Hematopoietic multipotent progenitor cell treated with erythropoietin and hydrocortisone succinate and interleukin-3 and kit ligand, for 6 days (in vitro differentiated cells): ENCODE measurements around the gene ATPAF1.
"Not testable (repeated sequence)": the region's sequence is repeated elsewhere in the genome, so short reads cannot be mapped to it uniquely, and the experiment has no call there.

ENCODE experiments used
- DNase-seq: peaks from one replicate; pipeline ENCODE4 v3.0.0-alpha.2; 2015

Gene ATPAF1, protein sequence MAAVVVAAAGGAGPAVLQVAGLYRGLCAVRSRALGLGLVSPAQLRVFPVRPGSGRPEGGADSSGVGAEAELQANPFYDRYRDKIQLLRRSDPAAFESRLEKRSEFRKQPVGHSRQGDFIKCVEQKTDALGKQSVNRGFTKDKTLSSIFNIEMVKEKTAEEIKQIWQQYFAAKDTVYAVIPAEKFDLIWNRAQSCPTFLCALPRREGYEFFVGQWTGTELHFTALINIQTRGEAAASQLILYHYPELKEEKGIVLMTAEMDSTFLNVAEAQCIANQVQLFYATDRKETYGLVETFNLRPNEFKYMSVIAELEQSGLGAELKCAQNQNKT

DNA sequence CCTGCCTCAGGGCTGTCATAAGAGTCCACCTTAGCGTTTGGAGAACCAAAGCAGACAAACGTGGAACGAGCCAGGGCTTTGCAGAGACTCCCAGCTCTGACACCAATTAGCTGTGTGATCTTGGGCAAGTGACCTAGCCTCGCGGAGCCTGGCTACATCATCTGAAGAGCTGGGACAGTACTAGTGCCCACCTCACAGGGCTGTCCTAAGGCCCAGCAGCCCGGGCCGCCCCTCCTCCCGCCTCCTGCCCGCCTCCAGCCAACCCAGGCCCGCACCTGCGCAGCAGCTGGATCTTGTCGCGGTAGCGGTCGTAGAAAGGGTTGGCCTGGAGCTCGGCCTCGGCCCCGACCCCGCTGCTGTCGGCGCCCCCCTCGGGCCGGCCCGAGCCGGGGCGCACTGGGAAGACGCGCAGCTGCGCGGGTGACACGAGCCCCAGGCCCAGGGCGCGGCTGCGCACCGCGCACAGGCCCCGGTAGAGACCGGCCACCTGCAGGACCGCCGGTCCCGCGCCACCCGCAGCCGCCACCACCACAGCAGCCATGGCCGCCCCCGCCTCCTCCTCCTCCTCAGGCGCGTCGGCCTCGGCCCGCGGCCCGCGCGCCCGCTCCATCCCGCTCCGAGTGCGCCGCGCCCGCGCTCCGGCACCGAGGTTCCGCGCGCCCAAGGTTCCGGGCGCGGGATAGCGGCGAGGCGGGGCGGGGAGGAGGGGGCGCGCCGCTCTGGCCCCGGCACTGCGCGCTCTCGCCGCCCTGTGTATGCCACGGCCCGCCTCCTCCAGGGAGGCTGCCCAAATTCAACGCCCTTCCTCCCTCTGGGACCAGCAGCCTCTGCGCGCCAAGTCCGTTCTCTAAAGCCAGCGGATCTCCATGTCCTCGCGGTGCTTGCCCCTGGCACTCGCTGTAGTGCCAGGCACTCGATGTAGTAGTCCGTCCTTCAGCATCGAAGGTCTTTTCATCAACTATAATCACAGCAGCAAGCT lies at the start of gene ATPAF1:
ATPAF1 (minus strand) TSS at position 583 of the 979 bp plus-strand sequence; CDS start at position 541, 42 bp downstream.
- DNase-seq: peak; percentile 90

DNA sequence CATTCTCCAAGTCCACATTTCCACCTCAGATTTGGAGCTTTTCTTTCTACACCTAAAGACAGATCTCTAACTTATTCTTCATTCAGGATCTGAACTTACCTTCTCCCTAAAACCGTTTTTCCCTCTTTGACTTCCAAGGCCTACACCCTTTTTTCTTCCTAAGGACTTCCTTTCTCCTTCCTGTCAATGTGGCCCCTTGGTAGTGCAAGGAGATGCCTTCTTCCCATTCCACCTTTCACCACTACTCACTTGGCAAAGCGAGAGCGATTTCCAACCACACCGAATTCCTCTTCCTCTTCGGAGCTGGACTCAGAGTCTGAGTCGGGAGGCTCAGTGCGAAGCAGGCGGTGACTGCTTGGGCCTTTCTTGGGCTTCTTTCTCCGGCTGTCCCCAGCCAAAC lies 49.5 kb upstream of the ATPAF1 start:
- no peak for DNase-seq

DNA sequence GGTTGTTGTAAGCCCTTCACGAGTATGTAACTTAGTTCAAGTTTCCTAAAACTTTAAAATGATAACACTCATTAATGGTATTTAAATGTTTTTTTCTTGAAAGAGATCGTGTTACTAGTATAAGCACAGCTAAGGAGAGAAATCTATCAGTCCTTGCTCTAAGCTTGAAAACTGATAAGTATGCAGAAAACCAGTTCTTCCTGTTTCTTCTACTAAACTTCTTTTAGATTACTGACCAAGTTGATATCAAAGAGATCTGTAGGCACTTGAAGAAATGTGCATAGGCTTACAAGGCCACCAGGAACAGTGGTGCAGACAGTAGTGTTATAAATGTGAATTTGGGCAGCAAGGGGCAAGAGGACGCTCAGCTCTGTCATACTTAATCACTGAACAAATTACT lies 46.8 kb upstream of the ATPAF1 start:
- peak; percentile 28 for DNase-seq

DNA sequence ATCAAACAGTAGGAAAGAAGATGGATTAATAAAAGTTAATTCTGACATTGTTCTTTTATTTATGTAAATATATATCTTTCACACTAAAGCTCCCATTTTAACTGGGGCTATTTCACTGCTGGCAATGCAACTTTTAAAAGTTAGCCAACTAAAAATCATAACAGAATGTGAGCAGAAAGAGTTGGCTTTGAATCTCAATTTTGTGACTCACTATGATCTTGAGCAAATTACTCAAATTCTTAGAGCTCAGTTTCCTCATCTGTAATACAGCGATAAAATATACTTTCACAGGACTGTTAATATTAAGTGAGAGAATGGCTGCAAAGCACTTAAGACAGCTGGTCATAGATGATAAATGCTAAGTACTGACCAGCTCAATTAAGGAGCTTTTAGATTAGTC lies 40.0 kb upstream of the ATPAF1 start:
- no peak for DNase-seq

DNA sequence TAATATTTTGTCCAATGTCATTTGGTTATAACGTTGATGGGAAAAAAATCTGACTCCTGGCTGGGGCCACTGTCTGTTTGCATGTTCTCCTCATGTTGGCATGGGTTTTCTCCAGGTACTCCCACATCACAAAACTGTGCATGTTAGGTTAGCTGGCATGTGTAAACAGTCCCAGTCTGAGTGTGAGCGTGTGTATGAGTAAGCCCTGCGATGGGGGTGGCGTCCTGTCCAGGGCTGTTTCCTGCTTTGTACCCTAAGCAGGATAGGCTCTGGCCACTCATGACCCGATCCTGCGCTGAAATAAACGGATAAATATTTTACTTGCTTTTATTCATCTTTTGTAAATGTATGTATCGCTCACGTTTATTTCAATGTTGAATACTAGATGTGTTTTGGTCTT lies 37.2 kb upstream of the ATPAF1 start:
- no peak for DNase-seq

DNA sequence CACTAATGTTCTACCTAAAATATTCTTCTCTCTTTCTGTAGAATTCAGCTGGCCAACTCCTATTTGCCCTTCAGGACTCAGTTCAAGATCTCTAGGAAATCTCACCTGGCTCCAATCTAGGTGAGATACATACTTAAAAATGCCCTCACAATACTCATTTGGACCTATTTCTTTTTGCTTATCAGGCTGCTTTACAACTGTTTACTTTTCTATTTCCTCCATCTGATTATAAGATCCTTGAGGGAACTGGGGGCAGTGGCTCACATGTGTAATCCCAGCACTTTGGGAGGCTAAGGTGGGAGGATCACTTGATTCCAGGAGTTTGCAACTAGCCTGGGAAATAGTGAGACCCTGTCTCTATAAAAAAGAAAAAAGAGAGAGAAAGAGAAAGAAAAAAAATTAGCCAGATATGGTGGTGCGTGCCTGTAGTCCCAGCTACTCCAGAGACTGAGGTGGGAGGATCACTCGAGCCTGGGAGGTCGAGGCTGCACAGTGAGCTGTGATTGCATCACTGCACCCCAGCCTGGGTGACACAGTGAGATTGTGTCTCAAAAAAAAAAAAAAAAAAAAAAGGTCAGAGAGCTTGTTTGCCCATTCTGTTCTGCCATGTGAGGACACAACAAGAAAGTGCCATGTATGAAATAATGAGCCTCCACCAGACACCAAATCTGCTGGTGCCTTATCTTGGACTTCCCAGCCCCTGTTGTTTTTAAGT lies 35.9 kb upstream of the ATPAF1 start:
- no peak for DNase-seq

DNA sequence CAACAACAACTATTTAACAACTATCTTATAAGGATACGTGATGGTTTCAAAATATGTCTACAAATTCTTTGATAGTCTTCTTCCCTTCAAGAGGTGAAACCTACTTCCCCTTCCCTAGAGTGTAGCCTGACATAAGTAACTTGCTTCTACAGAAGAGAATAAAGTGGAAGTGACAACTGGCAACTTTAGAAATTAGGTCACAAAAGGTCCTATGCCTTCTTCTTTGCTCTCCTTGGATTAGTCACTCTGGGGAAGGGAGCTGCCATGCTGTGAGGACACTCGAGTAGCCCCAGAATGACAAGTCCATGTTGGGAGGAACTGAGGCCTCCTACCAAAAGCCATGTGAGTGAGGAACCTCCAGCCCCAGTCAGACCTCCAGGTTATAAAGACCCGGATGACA lies 31.5 kb upstream of the ATPAF1 start:
- no peak for DNase-seq

DNA sequence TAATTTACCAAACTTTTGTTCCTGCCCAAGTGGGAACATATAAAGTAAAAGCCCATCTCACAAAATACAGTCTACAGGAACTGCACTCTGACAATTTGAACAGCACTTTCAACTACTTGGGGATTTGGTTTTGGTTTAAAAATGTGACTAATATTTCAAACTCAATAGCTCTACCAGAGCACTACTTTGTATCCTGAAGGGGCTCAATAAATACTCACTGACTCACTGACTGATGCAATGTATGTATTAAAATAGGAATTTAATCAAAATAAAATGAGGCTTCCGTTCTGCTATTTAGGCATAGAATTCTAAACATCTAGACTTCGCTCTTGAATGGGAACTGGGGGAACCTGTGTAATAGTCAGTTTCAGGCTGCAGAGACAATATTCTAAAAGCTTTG lies 28.9 kb upstream of the ATPAF1 start:
- no peak for DNase-seq

DNA sequence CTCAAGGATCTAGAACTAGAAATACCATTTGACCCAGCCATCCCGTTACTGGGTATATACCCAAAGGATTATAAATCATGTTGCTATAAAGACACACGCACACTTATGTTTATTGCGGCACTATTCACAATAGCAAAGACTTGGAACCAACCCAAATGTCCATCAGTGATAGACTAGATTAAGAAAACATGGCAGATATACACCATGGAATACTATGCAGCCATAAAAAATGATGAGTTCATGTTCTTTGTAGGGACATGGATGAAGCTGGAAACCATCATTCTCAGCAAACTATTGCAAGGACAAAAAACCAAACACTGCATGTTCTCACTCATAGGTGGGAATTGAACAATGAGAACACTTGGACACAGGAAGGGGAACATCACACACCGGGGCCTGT lies 26.5 kb upstream of the ATPAF1 start:
- DNase-seq: not testable (repeated sequence)

DNA sequence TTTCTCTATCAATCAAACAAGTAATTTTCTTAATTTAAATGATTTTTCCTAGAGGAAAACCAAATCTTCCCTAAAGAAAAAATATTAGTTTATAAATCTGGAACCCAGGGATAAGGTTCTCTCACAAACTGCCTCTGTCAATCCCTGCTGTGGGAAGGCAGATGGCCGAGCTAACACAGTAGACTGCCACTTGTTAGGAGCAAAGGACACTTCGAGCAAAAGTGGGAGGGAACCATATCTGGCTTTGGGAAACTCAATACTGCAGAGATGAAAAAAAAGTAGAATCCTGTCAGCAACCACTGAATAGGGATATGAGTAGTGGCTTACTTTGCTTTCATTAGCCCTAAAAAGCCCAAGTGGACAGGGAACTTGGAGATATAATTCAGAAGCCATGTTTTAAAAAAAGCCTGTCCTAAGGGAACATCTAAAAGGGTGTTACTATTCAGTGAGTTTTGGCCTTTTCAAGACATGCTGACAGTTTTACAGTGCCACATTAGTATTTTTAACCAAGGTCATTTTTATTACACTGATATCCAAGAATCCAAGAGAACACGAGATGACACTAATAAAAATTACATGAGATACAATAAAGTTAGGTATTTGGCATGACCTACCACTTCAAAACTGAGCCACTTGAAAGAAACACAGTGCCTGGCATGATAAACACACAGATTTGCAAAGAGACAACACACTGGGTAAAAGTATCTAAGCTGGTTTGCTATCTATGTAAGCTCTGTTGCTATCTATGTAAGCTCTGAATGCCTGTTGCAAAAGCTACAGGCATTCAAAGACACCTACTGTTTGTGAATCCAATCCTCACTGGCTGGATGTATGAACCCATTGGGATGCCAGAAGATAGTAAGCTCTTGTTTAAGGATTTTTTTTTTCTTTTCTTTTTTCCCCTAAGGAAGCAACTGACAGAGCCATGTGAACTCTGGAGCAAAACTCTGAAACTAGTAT lies 24.9 kb upstream of the ATPAF1 start:
- DNase-seq: no peak

DNA sequence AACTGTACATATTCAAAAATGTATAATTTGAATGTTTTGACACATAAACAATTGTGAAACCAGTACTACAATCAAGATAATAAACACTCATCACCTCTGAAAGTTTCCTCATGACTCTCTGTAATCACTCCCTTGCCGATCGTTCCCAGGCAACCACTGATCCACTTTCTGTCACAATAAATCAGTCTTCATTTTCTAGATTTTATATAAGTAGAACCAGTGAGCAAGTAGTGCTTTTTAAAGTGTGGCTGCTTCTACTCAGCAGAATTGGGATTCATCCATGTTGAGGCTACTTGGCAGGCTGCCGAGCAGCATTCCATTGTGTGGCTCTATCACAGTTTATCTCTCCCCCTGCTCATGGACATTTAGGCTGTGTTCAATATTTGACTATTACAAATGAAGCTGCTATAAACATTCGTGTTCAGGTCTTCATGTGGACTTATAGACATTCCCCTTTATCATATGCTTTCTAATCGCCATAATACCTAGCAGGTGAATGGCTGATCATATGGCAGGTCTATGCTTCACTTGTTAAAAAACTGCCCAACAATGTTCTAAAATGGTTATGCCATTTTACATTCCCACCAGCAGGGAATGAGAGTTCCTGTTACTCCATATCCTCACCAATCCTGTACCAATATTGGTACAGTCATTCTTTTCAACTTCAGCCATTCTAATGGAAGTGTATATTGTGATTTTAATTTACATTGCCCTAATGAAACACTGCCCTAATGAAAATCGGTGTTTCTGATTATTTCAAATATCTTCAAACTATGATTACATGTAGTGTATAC lies 24.0 kb upstream of the ATPAF1 start:
- no peak for DNase-seq

DNA sequence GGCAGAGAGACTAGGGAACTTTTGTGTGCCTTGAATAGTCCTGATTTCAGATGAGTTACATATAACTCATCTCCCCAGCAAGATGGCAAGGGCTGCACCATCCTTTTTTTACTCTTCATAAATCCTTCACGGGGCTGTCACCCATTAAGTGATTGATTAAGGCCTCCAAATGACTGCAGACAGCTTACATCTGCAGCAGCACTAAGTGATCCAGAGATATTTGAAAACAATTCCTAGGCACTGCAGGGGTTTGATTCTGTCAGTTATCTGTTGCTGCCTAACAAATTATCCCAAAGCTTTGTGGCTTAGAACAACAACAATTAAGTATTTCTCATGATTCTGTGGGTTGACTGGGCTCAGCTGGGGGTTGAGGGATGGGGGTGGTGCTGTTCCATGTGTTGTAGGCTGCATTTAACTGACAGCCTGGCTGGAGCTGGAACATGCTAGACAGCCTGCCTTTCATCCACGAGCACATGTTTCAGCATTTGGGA lies 22.8 kb upstream of the ATPAF1 start:
- no peak for DNase-seq

DNA sequence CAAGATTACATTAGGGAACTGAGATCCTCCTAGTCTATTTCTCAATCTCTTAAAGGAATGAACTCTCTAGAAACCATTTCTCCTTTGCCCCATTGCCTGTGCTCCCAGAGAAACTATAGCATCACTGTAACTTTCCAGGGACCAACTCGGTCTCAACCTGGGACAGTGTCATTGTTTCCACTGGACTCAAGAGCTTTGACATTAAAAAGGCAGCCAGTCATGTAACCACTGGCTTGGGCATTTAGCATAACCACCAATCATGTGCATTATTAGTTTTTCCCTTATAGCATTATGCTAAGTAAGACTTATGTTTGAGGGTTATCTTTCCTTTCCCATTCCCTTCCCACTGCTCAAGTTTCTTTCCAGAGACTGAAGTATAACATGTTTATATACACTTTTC lies 21.7 kb upstream of the ATPAF1 start:
- DNase-seq: no peak

DNA sequence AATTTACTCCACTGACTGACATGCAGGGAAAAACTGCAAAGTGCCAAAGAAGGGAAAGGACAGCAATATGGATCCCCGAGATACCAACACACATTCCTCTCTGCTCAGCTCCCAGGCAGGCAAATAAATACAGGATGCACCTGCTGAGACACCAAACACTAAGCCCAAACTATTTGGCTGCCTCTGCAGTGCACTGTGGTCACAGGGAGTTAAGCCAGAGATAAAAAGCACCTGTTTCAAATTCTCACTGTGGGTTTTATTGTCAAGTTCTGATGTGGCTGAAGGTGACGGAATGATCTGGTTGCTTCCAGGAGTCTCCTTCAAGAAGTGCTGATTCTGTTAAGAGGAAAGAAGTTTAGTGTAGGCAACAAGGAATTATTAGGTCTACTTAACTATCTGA lies 21.2 kb upstream of the ATPAF1 start:
- no peak for DNase-seq

DNA sequence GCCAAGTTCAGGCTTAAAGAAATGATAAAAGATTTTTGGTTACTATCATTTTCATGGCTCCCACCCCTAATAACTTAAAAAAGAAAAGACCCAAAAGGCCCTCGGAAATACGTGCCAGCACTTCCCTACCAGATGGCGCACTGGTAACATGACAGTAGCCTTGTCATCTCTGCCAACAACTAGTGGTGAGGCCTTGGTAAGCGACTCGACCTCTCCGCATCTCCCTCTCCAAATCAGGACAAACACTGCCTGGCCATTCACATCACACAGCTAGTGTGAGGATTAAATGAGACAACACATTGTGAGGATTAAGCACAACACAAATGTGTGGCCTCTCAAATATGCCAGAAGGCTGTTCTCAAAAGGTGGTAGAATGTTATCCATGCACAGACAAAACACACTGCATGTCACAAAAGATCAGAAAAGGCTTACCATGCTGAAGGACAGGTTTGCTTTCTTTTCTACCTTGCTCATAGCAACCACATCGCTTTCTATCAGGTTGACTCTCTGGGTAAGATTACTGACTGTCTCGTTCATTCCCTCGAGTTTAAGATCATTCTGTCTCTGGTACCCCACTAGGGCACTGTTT lies 19.9 kb upstream of the ATPAF1 start:
- no peak for DNase-seq

DNA sequence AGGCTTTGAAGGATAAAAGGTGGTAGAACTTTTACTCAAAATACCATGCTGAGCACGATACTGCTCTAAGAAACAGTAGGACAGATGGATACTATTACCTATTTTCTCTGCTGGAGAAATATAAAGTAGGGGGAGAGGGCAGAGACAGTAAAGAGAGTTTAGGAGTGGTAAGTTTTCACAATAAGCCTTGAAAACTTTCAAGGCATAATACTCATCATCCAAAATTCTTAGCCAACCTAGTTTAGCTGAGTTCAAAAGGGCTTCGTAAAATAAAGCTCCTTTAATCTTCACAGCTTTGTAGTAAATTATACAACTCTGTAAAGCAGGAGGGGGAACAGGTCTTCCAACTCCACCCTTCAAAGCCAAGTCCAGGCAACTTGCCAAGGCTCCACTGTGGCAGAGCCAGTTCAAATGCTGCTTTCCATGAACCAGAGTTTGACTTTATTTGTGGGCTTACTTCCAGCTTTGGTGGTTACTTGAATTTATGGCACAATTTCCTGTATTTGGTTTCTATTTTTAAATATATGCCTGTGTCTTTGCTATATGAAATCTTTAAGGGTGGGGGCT lies 19.0 kb upstream of the ATPAF1 start:
- DNase-seq: peak; percentile 87

DNA sequence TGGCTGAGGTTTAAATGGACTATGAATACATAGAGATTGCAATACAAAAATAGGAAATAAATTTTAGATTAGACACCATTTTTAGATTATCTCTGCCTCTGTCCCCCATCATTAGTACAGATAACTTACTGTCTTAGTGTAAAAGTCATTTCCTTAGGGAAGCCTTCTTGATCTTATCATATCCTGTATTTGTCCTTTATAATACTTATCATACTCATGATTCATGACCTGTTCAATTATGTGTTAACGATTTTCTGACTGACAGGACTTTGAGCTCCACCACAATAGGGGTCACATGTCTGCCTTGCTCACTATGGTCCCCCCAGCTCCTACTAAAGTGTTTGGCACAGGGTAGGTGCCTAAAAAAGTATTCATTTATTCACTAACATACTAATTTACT lies 18.1 kb upstream of the ATPAF1 start:
- no peak for DNase-seq

DNA sequence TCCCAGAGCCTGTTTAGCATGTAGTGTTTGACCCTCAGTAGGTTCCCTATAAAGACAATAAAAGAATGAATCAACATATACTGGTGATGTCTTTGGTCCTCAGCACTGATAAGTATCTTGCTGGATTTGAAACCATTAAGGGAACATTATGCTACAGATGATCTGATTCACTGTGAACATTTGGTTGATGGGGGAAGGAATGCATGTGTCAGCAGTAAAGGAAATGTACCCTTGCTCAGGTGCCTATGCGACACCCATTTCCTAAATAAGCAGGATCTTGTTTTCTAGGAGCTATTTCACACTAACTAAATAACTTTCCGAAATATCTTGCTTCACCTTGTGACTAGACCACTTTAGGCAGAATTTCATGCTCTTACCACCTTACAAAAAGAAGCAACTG lies 16.5 kb upstream of the ATPAF1 start:
- no peak for DNase-seq

DNA sequence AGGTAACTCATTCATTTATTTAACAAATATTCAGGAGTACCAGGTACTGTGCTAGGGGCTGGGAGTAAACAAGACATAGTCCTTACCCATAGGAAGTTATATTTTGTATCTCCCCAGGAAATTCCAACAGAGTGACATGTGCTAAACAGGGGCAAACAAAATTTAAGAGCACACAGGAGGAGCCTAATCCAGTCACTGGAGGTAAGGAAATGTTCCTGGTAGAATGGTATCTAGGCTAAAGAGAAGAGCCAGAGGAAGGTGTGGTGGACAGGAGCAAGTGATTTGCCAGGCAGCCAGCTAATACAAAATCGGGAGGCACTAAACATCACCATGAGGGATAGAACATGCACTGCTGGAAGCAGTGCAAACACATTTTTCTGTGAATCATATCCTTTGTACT lies 13.9 kb upstream of the ATPAF1 start:
- no peak for DNase-seq

DNA sequence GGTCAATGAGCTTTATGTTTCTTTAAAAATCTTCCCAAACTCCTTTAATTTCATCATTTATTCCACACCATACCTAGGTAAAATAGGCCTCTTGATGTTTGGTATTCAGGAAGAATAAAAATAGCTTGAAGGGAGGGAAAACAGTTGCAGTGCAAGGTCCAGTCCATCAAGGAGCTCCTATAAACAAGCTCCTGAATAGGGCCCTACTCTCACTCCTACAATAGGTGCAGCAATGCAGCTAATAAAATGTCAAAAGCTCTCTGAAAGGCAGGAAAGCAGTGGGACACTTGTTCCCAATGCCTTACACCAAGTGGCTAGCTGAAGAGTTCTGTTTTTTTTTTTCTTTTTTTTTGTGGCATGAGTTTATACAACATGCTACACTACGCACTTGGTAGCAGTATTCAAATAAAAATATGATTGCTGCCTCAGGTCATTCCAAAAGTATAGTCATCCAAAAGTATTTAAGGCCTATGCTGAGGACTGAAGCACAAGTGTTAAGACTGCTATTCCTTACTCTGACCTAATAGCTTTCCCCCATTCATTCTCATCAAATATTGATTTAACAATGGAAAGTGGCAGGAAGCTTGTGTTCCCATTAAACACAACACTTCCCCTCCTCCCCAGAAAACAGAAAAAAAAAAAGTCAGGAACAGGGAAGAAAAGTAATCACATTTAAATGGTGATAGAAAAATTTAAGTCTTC lies 13.3 kb upstream of the ATPAF1 start:
- no peak for DNase-seq
